GM12878 (cell line): ENCODE results near the gene EID1. TPM values are rescaled to one million over a fixed set of nuclear protein-coding genes. Genes with fewer than 3 reads are reported as not detected.

Source experiments
- ATAC-seq: fragments of 200-7000 bp; cut with Tn5 transposase; 3 replicates; pipeline ENCODE4 v1.9.1; 2020; ENCODE audit warnings: mild to moderate bottlenecking, moderate library complexity
- BruUV-seq: library from RNA; stranded (reverse); fragments of 400-500 nt; replicated peaks from 2 replicates; lab custom pipeline; 2021; lab: Mats Ljungman, UMichigan
- CTCF ChIA-PET: fragments of 300-600 bp; sonication (Branson Sonifier 250); formaldehyde crosslinking; extraction: SDS; loops from one replicate; lab custom pipeline; 2021; ENCODE audit warnings: inconsistent platforms; lab: Yijun Ruan, JAX
- POLR2A ChIA-PET: fragments of 350-600 bp; formaldehyde crosslinking; extraction: SDS; loops from one replicate; lab custom pipeline; 2021; ENCODE audit warnings: inconsistent platforms; lab: Charles Lee
- RAD21 ChIA-PET: fragments of 300-600 bp; sonication (Branson Sonifier 250); formaldehyde crosslinking; loops from one replicate; lab custom pipeline; 2023; ENCODE audit warnings: antibody characterized with exemption; ENCODE audit not compliant: unreplicated experiment; lab: Charles Lee
- SMC1A ChIA-PET: fragments of 300-600 bp; sonication (Branson Sonifier 250); formaldehyde crosslinking; loops from one replicate; lab custom pipeline; 2023; ENCODE audit not compliant: unreplicated experiment, uncharacterized antibody; lab: Charles Lee
- DNase-seq: peaks from one replicate; pipeline ENCODE4 v3.0.0-alpha.2; 2011; ENCODE audit warnings: low read depth, low spot score
- FAIRE-seq: peaks from 3 replicates; lab custom pipeline; 2011; peaks lifted over from hg19 to GRCh38; lab: Jason Lieb, UNC
- H2AFZ ChIP-seq: 2 replicates; pipeline ENCODE4 v1.6.0; 2011; ENCODE audit warnings: low read depth, low read length, control low read depth; ENCODE audit not compliant: control insufficient read depth
- H3K27ac ChIP-seq: 2 replicates; pipeline ENCODE4 v1.5.1; 2011; ENCODE audit warnings: control low read depth; ENCODE audit not compliant: control insufficient read depth, insufficient read depth
- H3K27me3 ChIP-seq, 2 experiments: replicated peaks in 1 of 2; 2 replicates each; pipeline versions ENCODE4 v1.6.0 to v1.6.1; 2011; ENCODE audit warnings: low read length in 1 of 2; ENCODE audit not compliant: control insufficient read depth in 2 of 2, insufficient read depth in 2 of 2
- H3K36me3 ChIP-seq, 2 experiments: 2 replicates each; pipeline ENCODE4 v1.5.1; 2011; ENCODE audit warnings: low read length in 1 of 2; ENCODE audit not compliant: control insufficient read depth in 2 of 2, insufficient read depth in 2 of 2
- H3K4me1 ChIP-seq: 2 replicates; pipeline ENCODE4 v1.6.1; 2011; ENCODE audit warnings: mild to moderate bottlenecking, low read length, moderate library complexity, mixed read lengths; ENCODE audit not compliant: control insufficient read depth, insufficient read depth
- H3K4me2 ChIP-seq: 2 replicates; pipeline ENCODE4 v1.6.0; 2011; ENCODE audit warnings: control low read depth; ENCODE audit not compliant: control insufficient read depth, insufficient read depth
- H3K4me3 ChIP-seq: fragments of 200-600 bp; sonication (generic); 2 replicates; pipeline ENCODE4 v1.5.1; 2016
- H3K79me2 ChIP-seq: 2 replicates; pipeline ENCODE4 v1.6.0; 2011; ENCODE audit warnings: low read length; ENCODE audit not compliant: control insufficient read depth, insufficient read depth
- H3K9ac ChIP-seq: 2 replicates; pipeline ENCODE4 v1.8.0; 2011; ENCODE audit warnings: low read length, control low read depth, mixed read lengths; ENCODE audit not compliant: control insufficient read depth, insufficient read depth
- H3K9me3 ChIP-seq: replicated peaks from 3 replicates; pipeline ENCODE4 v1.5.1; 2011; ENCODE audit warnings: mild to moderate bottlenecking, low read length; ENCODE audit not compliant: control insufficient read depth, insufficient read depth
- H4K20me1 ChIP-seq: 2 replicates; pipeline ENCODE4 v1.6.0; 2011; ENCODE audit not compliant: control insufficient read depth, insufficient read depth
- BCL11A ChIP-seq: IDR thresholded peaks from 2 replicates; pipeline ENCODE4 v1.6.1; 2011; ENCODE audit warnings: low read depth, low read length
- CBX5 ChIP-seq: sonication (generic); IDR thresholded peaks from 2 replicates; pipeline ENCODE4 v1.6.1; 2016; ENCODE audit warnings: low read depth, moderate library complexity, mild to moderate bottlenecking, inconsistent platforms
- ESRRA ChIP-seq: IDR thresholded peaks from 2 replicates; pipeline ENCODE4 v1.6.1; 2012; ENCODE audit warnings: mild to moderate bottlenecking, low read length, improper control_type of control experiment
- NR2C2 ChIP-seq: IDR thresholded peaks from 2 replicates; pipeline ENCODE4 v1.6.1; 2011; ENCODE audit warnings: borderline replicate concordance, low read depth; ENCODE audit not compliant: control insufficient read depth, insufficient read length
- WRNIP1 ChIP-seq: IDR thresholded peaks from 2 replicates; pipeline ENCODE4 v1.6.1; 2011; ENCODE audit warnings: low read depth, low read length, improper control_type of control experiment, borderline replicate concordance
- YBX1 ChIP-seq: fragments of 450-650 bp; IDR thresholded peaks from 2 replicates; pipeline ENCODE4 v1.6.1; 2016; ENCODE audit warnings: antibody characterized with exemption
- ZBTB40 ChIP-seq: fragments of 450-650 bp; IDR thresholded peaks from 2 replicates; pipeline ENCODE4 v1.6.1; 2016; ENCODE audit warnings: mild to moderate bottlenecking, moderate library complexity, borderline replicate concordance
- ZNF592 ChIP-seq: fragments of 450-650 bp; IDR thresholded peaks from 2 replicates; pipeline ENCODE4 v1.6.1; 2017; ENCODE audit warnings: mild to moderate bottlenecking, moderate library complexity
- WGBS: methylation state at CpG from one replicate; pipeline ENCODE4 v1.1.6; 2016; ENCODE audit warnings: low lambda C conversion rate; ENCODE audit not compliant: insufficient replicate concordance, insufficient coverage; ENCODE audit errors: missing lambda C conversion rate; 5-methylcytosine and 5-hydroxymethylcytosine counted together
- in situ Hi-C: fragments of 300-500 bp; cut with MboI; formaldehyde crosslinking; loops from 9 replicates; pipeline ENCODE4 v1.14.3; 2018; ENCODE audit warnings: mixed read lengths
- intact Hi-C: fragments of 100-400 bp; cut with micrococcal nuclease; formaldehyde crosslinking; loops from one replicate; pipeline ENCODE4 v1.14.2; 2022; ENCODE audit not compliant: unreplicated experiment
- polyA plus RNA-seq, 11 experiments: library from polyadenylated mRNA; depleted of rRNA in 4 of 11; unstranded in 6 of 11; stranded (reverse) in 5 of 11; fragments of >200 nt; fragmentation: Nextera tagmentation in 4 of 11; fragmentation: Illumina TruSeq in 1 of 11; extraction: Ambion mirVana in 4 of 11; extraction: Trizol in 1 of 11; gene quantifications; 1 replicate in 1 of 11; 2 replicates in 10 of 11; pipeline versions ENCODE4 v1.2.1 to v1.2.3, GENCODE V29; 2011 to 2016; ENCODE audit warnings: inconsistent platforms in 2 of 11, missing spikeins in 2 of 11, low read depth in 1 of 11
- total RNA-seq, 4 experiments: library from RNA; depleted of rRNA in 3 of 4; stranded (reverse); fragments of >200 nt in 3 of 4; fragmentation: Illumina TruSeq in 1 of 4; extraction: Trizol in 1 of 4; gene quantifications; 2 replicates each; pipeline versions ENCODE4 v1.2.1 to v1.2.3, GENCODE V29; 2013 to 2021

EID1 gene
- total and polyA plus RNA-seq, 10 of the 15 experiments (the other 5 are each of a cell fraction or from before 2014, with no cell fraction given): 45.6 to 210 (median 124) TPM

GRCh38 chr15:48924528-48925393, 46.8 kb downstream of the EID1 start:
- intact Hi-C loops (no loop called here), in situ Hi-C loops (no loop called here)
- no TSS peak for BruUV-seq
- TF ChIP-seq ZNF592: no peak
- no peak for TF ChIP-seq BCL11A
- no peak for TF ChIP-seq CBX5
- TF ChIP-seq WRNIP1: no peak
- TF ChIP-seq YBX1: no peak
- TF ChIP-seq NR2C2: no peak
- TF ChIP-seq ESRRA: no peak
- TF ChIP-seq ZBTB40: no peak
- POLR2A ChIA-PET: no interaction called here
- Histone ChIP-seq H2AFZ (no peak overlapping the region), H3K4me3 (no peak overlapping the region), H4K20me1 (no peaks in the 10 kb centered on the region), H3K27ac (no peak overlapping the region), H3K4me2 (no peak overlapping the region), H3K27me3 (no peaks in the 10 kb centered on the region), H3K4me1 (no peaks in the 10 kb centered on the region), H3K9ac (no peak overlapping the region), H3K36me3 (no peaks in the 10 kb centered on the region), H3K9me3 (no peaks in the 10 kb centered on the region), H3K79me2 (no peaks in the 10 kb centered on the region)
- FAIRE-seq (no peak), ATAC-seq (no peak), DNase-seq (no peak)
- RAD21 ChIA-PET: interaction anchor here (0.8 to 1.1 kb wide), 3 partner anchors 15 to 51 kb away, joined by 3 read pairs; no protein-coding TSS in a partner anchor
- WGBS: 36% methylated on average over 5 of the region's 5 CpGs
- SMC1A ChIA-PET: interaction anchor here (1.1 to 2.7 kb wide), 5 partner anchors 8 to 51 kb away, joined by 4 to 9 read pairs (median 5); partner anchors contain the start of genes EID1 and SHC4
- CTCF ChIA-PET: interaction anchor here (0.9 to 2.6 kb wide), 3 partner anchors 13 to 51 kb away, joined by 4 to 10 read pairs (median 4); partner anchors contain the start of gene SHC4
